NCI-H2029 (cell line): ENCODE measurements around the gene C14orf180.
"Not testable (repeated sequence)": the region's sequence is repeated elsewhere in the genome, so short reads cannot be mapped to it uniquely, and the experiment has no call there.

Experiments
- DNase-seq: peaks from one replicate; lab custom pipeline; 2025; lab: John Stamatoyannopoulos, UW

Gene C14orf180

GRCh38 chr14:104614126-104614812 lies 34.7 kb downstream of the C14orf180 start:
- no peak for DNase-seq

- DNase-seq, result no peak
These were observed 45.4 kb downstream of the C14orf180 start for GRCh38 chr14:104624939-104625338.

- DNase-seq, result no peak
These were observed 53.2 kb downstream of the C14orf180 start for GRCh38 chr14:104632781-104633180.

GRCh38 chr14:104633276-104634137 lies 53.9 kb downstream of the C14orf180 start:
- no peak for DNase-seq

- no peak for DNase-seq
These were observed 54.7 kb downstream of the C14orf180 start for GRCh38 chr14:104634138-104634760.

- DNase-seq, result no peak
These were observed 55.5 kb downstream of the C14orf180 start for GRCh38 chr14:104634886-104635570.

GRCh38 chr14:104635717-104636116 lies 56.2 kb downstream of the C14orf180 start:
- no peak for DNase-seq

- no peak for DNase-seq
These were observed 56.6 kb downstream of the C14orf180 start for GRCh38 chr14:104636131-104636530.

- DNase-seq, result not testable (repeated sequence)
These were observed 57.4 kb downstream of the C14orf180 start for GRCh38 chr14:104636846-104637545.

GRCh38 chr14:104637546-104638003 lies 58.0 kb downstream of the C14orf180 start:
- no peak for DNase-seq

GRCh38 chr14:104638190-104638589 lies 58.6 kb downstream of the C14orf180 start:
- DNase-seq, result no peak

- no peak for DNase-seq
These were observed 59.4 kb downstream of the C14orf180 start for GRCh38 chr14:104638927-104639450.

GRCh38 chr14:104639471-104639870 lies 59.9 kb downstream of the C14orf180 start:
- no peak for DNase-seq
